Measurements from ENCODE around the gene ANKS3.

The ANKS3 gene

DNA sequence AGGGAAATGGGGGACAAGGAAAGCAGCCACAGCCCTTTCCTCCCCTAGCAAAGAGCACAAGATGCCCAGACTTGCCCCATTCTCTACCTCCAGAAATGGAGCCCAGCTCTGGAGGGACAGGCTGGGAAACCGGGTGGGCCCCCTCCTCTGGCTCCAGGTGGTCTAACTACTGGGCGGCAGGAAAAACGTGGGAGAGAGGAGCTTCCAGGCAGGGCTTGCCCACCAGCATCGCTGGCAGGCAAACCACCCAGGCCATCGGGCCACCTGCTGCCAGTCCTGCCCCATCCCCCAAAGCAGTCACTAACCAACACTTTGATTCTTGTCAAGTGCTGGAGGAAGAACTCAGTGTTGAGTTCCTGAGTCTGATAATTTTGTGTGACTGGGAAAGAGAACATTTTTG lies 15.6 kb downstream of the ANKS3 start:
- TF ChIP-seq ZFX (IDR thresholded peaks at IDR 0.05; ENCODE audit: borderline replicate concordance): no peak
- TF ChIP-seq, protein P1, sequence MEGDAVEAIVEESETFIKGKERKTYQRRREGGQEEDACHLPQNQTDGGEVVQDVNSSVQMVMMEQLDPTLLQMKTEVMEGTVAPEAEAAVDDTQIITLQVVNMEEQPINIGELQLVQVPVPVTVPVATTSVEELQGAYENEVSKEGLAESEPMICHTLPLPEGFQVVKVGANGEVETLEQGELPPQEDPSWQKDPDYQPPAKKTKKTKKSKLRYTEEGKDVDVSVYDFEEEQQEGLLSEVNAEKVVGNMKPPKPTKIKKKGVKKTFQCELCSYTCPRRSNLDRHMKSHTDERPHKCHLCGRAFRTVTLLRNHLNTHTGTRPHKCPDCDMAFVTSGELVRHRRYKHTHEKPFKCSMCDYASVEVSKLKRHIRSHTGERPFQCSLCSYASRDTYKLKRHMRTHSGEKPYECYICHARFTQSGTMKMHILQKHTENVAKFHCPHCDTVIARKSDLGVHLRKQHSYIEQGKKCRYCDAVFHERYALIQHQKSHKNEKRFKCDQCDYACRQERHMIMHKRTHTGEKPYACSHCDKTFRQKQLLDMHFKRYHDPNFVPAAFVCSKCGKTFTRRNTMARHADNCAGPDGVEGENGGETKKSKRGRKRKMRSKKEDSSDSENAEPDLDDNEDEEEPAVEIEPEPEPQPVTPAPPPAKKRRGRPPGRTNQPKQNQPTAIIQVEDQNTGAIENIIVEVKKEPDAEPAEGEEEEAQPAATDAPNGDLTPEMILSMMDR (IDR thresholded peaks at IDR 0.05): no peak
- H3K27ac ChIP-seq: no peak overlapping the region

DNA sequence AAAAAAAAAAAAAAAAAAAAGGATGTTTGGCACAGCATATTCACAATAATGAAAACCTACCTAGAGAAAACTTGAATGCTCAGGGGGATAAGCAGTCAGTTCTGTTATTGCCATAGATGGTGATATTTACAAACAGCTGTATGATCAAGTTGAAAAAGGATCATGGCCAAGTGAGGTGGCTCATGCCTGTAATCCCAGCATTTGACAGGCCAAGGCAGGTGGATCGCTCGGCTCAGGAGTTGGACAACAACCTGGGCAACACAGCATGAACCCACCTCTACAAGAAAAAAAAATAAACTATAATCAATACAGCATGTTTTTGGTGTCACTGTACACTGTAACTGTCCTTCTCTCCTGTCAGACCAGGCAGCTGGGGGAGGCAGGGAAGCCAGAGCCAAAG lies 19.1 kb downstream of the ANKS3 start:
- TF ChIP-seq, protein P1 (IDR thresholded peaks at IDR 0.05): no peak
- no peak for TF ChIP-seq ZFX (IDR thresholded peaks at IDR 0.05; ENCODE audit: borderline replicate concordance)
- H3K27ac ChIP-seq: no peak overlapping the region

DNA sequence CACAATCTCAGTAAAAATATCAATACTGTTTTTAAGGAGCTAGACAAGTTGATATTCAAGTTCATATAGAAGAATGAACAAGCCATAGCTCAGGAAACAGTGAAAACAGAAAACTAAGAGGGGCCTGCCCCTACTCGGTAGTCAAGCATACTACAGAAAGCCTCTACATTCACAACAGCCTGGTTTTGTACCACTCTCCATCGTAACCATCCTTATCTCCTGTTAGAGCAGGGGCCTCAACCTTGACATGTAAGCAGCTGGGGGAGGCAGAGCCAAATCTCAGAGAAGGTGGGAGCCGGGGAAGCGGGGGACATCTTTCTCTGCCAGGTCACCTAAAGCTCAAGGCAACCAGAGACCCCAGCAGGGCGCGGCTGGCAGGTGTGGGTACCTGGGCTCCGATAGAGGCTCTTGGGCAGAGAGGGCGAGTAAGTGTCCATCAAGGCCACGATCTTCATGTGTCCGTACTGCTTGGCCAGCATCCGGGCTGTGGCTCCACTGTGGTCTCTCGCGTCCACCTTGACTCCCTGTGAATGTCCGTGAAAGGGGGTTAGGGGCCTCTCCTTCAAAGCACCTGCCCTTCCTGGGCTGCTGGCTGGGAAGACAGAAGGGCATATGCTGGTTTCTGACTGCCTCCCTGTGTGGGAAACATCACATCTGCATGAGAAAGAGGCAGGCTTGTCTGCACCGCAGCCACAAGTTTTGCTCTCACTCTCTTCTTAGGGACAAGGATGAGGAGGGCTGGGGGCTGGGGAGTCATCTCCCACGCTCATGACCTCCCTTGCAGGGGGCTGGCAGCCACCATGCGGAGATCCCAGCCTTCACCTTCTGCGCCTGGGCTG lies 20.2 kb downstream of the ANKS3 start:
- H3K27ac ChIP-seq: no peak overlapping the region
- no peak for TF ChIP-seq ZFX (IDR thresholded peaks at IDR 0.05; ENCODE audit: borderline replicate concordance)
- TF ChIP-seq, protein P1 (IDR thresholded peaks at IDR 0.05): no peak

DNA sequence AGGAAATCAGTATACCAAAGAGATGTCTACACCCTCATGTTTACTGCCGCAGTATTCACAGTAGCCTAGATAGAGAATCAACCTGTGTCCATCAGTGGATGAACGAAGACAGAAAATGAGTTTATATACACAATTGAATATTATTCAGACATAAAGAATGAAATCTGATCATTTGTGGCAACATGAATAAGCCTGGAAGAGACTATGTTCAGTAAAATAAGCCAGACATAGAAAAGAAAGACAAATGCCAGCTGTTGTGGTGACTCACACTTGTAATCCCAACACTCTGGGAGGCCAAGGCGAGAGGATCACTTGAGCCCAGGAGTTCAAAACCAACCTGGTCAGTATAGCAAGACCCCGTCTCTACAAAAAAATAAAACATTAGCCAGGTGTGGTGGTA lies 24.6 kb downstream of the ANKS3 start:
- no peak overlapping the region for H3K27ac ChIP-seq
- no peak for TF ChIP-seq ZFX (IDR thresholded peaks at IDR 0.05; ENCODE audit: borderline replicate concordance)
- TF ChIP-seq, protein P1 (IDR thresholded peaks at IDR 0.05): no peak

DNA sequence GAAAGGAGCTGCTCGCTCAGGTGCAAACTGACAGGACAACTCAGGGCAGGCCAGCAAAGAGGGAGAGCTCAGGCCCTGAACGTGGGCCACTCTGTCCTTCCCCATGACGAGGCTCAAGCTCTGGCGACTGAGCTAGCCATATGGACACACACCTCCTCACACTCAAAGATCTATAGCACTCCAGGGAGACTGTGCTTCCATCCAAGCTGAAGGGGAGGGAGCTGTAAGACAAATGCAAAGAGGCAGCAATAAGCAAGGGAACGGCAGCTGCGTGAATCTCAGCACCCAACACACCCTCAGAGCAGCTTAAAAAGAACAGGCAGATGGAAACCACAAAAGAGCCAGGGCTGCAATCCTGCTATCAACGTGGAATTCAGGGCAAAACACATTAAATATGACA lies 27.2 kb downstream of the ANKS3 start:
- TF ChIP-seq, protein P1 (IDR thresholded peaks at IDR 0.05): no peak
- no peak for TF ChIP-seq ZFX (IDR thresholded peaks at IDR 0.05; ENCODE audit: borderline replicate concordance)
- H3K27ac ChIP-seq: no peak overlapping the region

DNA sequence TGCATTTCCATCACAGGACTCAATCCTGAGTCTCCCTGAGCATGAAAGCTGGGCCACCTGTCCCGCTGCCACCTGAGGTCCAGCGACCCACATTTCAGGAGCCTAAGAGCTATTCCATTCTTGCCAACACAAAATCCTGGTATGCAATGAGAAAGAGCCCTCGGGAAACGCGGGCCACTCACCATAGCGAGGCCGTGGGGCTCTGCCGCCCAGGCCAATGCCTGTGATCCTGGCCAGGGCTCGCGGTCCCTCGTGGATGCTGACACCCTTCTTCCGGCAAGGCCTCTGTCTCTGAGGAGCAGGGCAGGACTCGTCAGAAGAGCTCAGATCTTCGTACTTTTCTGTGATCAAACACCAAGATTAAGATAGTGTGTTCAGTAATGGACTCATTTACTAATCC lies 29.2 kb downstream of the ANKS3 start:
- no peak for TF ChIP-seq ZFX (IDR thresholded peaks at IDR 0.05; ENCODE audit: borderline replicate concordance)
- TF ChIP-seq, protein P1 (IDR thresholded peaks at IDR 0.05): no peak
- no peak overlapping the region for H3K27ac ChIP-seq

DNA sequence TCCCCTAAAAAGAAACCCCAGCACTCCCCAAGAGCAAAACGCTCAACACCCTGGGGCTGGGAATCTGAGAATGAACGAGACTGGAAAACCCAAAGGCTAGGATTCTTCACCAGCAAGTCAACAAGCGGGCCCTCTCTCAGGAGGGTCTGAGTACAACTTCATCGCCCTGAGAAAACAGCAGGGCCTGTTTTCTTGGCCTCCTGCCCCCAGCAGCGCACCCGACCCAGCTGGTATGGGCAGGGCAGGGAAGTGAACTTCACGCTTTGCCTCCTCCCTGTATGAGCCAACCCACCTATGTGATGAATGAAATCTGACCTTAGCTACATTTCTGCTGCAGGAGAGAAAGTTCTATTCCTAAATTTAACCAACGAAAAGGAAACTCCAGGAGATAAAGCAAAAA lies 29.6 kb downstream of the ANKS3 start:
- TF ChIP-seq ZFX (IDR thresholded peaks at IDR 0.05; ENCODE audit: borderline replicate concordance): no peak
- TF ChIP-seq, protein P1 (IDR thresholded peaks at IDR 0.05): no peak

More for the DNA sequence above, 29.6 kb downstream of the ANKS3 start:
- H3K27ac ChIP-seq: no peak overlapping the region
